Breast epithelium (tissue), 4 donors: Measurements from ENCODE around the gene ZNF331. TPM values are rescaled to one million over a fixed set of nuclear protein-coding genes. Genes with fewer than 3 reads are reported as not detected.
"Not testable (repeated sequence)": the region's sequence is repeated elsewhere in the genome, so short reads cannot be mapped to it uniquely, and the experiment has no call there.

Experiments used
- DNase-seq, 2 donors: peaks; one replicate each; pipeline ENCODE4 v3.0.0-alpha.2; 2019; ENCODE audit warnings: low spot score in 2 of 2
- H3K27ac ChIP-seq, 2 donors: fragments of 200-600 bp; sonication (generic) in 1 of 2; one replicate each; pipeline ENCODE4 v1.5.1; 2016 to 2019; ENCODE audit warnings: mild to moderate bottlenecking in 1 of 2
- H3K27me3 ChIP-seq, 2 donors: fragments of 200-600 bp; sonication (generic) in 1 of 2; one replicate each; pipeline versions ENCODE4 v1.5.1 to v1.6.0; 2017 to 2019; ENCODE audit warnings: control low read depth in 1 of 2, mild to moderate bottlenecking in 1 of 2
- H3K36me3 ChIP-seq: fragments of 200-600 bp; one replicate; pipeline ENCODE4 v1.5.1; 2019
- H3K4me1 ChIP-seq, 2 donors: fragments of 200-600 bp; sonication (generic); one replicate each; pipeline ENCODE4 v1.5.1; 2016 to 2019; ENCODE audit warnings: control low read depth in 1 of 2
- H3K4me3 ChIP-seq, 3 donors: fragments of 200-600 bp; sonication (generic); 1 replicate in 2 of 3; 2 replicates in 1 of 3; pipeline ENCODE4 v1.5.1; 2016 to 2019; ENCODE audit warnings: mild to moderate bottlenecking in 3 of 3, moderate library complexity in 2 of 3
- H3K9me3 ChIP-seq, 2 donors: fragments of 200-600 bp; sonication (generic) in 1 of 2; one replicate each; pipeline ENCODE4 v1.5.1; 2016 to 2019; ENCODE audit warnings: control low read depth in 1 of 2
- POLR2A ChIP-seq: fragments of 450-650 bp; IDR thresholded peaks from one replicate; pipeline ENCODE4 v1.6.1; 2016; ENCODE audit warnings: antibody characterized with exemption, mild to moderate bottlenecking, moderate library complexity
- POLR2AphosphoS5 ChIP-seq, 3 donors: sonication (generic); formaldehyde crosslinking; IDR thresholded peaks; one replicate each; pipeline ENCODE4 v1.6.1; 2017; ENCODE audit warnings: antibody characterized with exemption in 3 of 3
- intact Hi-C: fragments of 100-400 bp; cut with DNase I; formaldehyde crosslinking; loops from one replicate; pipeline ENCODE4 v1.15.1; 2023; ENCODE audit warnings: low total_unique reads
- total RNA-seq, 3 donors: library from RNA; depleted of rRNA; stranded (reverse); fragments of >200 nt; gene quantifications; one replicate each; pipeline ENCODE4 v1.1.0, GENCODE V29; 2016
- TF ChIP-seq, protein P1 (sequence below), 3 donors: fragments of 450-650 bp; IDR thresholded peaks; one replicate each; pipeline ENCODE4 v1.5.1; 2016 to 2017; ENCODE audit warnings: antibody characterized with exemption in 3 of 3, mild to moderate bottlenecking in 3 of 3, moderate library complexity in 3 of 3

The ZNF331 gene
- total RNA-seq, 3 donors from 2014 or later: 19.5 to 84.4 (median 46.5) TPM

DNA sequence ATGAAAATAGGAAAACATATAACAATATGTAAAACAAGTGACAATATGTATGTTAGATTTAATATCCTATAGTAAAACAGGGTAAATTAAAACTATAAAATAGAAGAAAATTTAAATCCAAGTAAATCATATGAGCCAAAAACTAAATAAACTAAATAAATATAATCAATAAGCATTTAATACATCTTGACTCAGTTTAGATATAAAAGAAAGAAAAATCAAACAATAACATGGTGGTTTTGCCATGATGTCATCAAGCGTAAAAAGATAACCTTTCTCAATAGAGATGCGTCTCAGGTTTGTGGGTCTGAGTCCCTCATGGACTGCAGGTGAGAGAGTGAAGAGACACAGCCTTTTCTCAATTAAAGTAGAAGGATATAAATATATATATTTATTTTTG, 26.6 kb upstream of the ZNF331 start:
- Histone ChIP-seq H3K27ac (no peak overlapping the region), H3K4me3 (no peak overlapping the region), H3K36me3 (no peaks in the 10 kb centered on the region), H3K4me1 (no peaks in the 10 kb centered on the region), H3K9me3 (no peaks in the 10 kb centered on the region), H3K27me3 (no peaks in the 10 kb centered on the region)
- no peak for DNase-seq
- intact Hi-C loops: no loop called here
- no peak for TF ChIP-seq POLR2AphosphoS5 (IDR thresholded peaks at IDR 0.05)

DNA sequence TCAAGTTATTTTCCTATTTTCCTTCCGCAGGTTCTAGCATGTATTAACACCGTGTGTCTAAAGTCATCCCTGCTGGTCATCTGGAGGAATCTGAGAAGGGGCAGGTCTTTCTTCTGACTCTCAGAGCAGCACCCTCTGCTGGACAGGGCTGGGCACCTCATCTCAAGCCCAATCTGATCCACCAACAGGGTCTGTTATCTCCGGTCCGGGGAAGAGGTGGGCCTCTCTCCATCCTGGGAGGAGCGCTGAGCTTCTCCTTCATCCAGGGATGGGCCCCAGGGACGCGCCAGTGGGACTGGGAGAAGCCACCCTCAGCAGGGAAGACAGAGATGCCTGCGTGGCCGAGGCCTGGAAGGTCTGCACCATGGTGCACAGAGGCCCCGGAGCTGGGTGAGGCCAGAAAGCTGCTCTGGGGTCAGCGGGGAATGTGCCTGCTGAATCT, 26.0 kb upstream of the ZNF331 start:
- Histone ChIP-seq H3K4me3 (no peak overlapping the region), H3K27ac (no peak overlapping the region), H3K27me3 (no peaks in the 10 kb centered on the region), H3K36me3 (no peaks in the 10 kb centered on the region), H3K9me3 (no peaks in the 10 kb centered on the region), H3K4me1 (no peaks in the 10 kb centered on the region)
- intact Hi-C loops: no loop called here
- TF ChIP-seq POLR2A: no peak
- TF ChIP-seq, protein P1, sequence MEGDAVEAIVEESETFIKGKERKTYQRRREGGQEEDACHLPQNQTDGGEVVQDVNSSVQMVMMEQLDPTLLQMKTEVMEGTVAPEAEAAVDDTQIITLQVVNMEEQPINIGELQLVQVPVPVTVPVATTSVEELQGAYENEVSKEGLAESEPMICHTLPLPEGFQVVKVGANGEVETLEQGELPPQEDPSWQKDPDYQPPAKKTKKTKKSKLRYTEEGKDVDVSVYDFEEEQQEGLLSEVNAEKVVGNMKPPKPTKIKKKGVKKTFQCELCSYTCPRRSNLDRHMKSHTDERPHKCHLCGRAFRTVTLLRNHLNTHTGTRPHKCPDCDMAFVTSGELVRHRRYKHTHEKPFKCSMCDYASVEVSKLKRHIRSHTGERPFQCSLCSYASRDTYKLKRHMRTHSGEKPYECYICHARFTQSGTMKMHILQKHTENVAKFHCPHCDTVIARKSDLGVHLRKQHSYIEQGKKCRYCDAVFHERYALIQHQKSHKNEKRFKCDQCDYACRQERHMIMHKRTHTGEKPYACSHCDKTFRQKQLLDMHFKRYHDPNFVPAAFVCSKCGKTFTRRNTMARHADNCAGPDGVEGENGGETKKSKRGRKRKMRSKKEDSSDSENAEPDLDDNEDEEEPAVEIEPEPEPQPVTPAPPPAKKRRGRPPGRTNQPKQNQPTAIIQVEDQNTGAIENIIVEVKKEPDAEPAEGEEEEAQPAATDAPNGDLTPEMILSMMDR (IDR thresholded peaks at IDR 0.05): peak; percentile 15 to 69 (median 68)
- TF ChIP-seq POLR2AphosphoS5 (IDR thresholded peaks at IDR 0.05): no peak
- peak; percentile 28 to 58 for DNase-seq

DNA sequence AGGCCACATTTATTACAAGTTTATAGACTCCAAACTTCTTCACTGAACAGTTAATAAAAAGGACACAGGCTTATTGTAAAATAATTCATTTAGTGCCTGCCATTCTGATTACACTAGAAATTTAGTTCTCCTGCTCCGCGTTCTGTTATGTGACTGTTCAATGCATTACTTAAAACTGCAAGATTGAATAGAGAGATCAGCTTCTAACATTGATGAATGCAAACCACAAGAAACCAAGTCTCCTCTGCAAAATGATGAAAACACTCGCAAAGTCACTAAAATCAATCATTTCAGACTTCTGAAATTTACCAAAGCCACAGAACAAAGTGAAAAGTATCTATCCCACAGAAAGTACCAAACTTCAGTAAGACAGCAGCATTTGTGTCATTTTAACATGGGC, 22.9 kb upstream of the ZNF331 start:
- H3K36me3 ChIP-seq, DNase-seq, H3K27me3 ChIP-seq, intact Hi-C loops, H3K27ac ChIP-seq, H3K9me3 ChIP-seq, H3K4me1 ChIP-seq, H3K4me3 ChIP-seq: not testable (repeated sequence)

DNA sequence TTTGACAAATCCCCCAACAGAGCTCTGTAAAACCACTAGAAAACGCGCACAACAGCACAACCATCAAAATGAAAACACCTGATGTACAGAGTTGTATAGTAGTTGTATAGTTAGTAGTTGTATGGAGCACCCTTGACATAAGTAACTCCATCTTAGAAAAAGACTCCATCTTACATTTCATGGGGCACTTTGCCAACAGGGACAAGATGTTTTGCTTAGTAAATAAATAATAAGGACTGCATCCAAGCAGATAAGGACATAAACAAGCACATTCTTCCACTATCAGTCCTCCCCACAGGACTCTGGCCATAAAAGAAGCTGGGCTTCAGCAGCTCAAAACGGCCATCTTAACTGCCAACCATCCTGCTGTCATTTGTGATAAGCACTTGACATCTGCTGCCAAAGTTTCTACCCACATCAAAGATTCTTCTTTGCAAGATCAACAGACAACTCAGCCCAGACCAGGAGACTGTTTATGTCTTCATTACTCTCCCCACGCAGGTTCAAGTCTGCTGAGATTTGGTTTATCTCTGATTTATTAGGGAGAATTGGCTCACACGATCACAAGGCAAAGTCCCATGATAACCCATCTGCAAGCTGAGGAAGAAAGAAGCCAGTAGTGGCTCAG, 20.7 kb upstream of the ZNF331 start:
- no peak overlapping the region for H3K27ac ChIP-seq
- intact Hi-C loops: no loop called here

DNA sequence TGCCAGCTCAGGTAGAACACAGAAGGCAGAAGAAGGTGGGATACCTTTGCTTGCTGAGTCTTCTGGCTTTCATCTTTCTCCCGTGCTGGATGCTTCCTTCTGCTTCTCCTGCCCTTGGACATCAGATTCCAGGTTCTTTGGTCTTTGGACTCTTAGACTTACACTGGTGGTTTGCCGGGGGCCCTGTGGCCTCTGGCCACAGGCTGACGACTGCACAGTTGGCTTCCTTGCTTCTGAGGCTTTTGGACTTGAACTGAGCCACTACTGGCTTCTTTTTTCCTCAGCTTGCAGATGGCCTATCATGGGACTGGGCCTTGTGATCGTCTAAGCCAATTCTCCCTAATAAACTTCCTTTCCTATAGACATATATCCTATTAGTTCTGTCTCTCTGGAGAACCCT, 19.8 kb upstream of the ZNF331 start:
- H3K4me3 ChIP-seq: no peak overlapping the region
- DNase-seq: no peak
- intact Hi-C loops: no loop called here
- peaks cover 0 to 4% of the 10 kb centered on the region in 2 donors for H3K4me1 ChIP-seq
- TF ChIP-seq POLR2AphosphoS5 (IDR thresholded peaks at IDR 0.05) (no peak), POLR2A (no peak)
- TF ChIP-seq, protein P1 (IDR thresholded peaks at IDR 0.05): no peak
- H3K36me3 ChIP-seq: no peaks in the 10 kb centered on the region
- no peaks in the 10 kb centered on the region for H3K9me3 ChIP-seq
- H3K27me3 ChIP-seq: no peaks in the 10 kb centered on the region
- H3K27ac ChIP-seq: no peak overlapping the region

More for the DNA sequence above, 20.7 kb upstream of the ZNF331 start:
- no peaks in the 10 kb centered on the region for H3K27me3 ChIP-seq
- H3K4me3 ChIP-seq: no peak overlapping the region
- DNase-seq: no peak
- TF ChIP-seq, protein P1 (IDR thresholded peaks at IDR 0.05): no peak
- TF ChIP-seq POLR2AphosphoS5 (IDR thresholded peaks at IDR 0.05) (no peak), POLR2A (no peak)
- no peaks in the 10 kb centered on the region for H3K36me3 ChIP-seq
- H3K4me1 ChIP-seq: peaks cover 0 to 4% of the 10 kb centered on the region in 2 donors
- H3K9me3 ChIP-seq: no peaks in the 10 kb centered on the region

DNA sequence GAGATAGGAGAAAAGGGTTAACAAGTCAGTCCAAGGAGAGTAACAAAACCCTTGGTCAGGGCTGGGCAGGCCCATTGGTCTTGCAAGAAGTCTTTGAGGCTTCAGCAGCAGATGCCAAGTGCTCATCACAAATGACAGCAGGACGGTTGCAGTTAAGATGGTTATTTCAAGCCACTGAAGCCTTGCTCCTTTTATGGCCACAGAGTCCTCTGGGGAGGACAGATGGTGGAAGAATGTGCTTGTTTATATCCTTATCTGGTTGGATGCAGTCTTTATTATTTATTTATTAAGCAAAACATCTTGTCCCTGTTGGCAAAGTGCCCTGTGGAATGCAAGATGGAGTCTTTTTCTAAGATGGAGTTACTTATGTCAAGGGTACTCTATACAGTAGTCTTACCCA, 19.2 kb upstream of the ZNF331 start:
- intact Hi-C loops: no loop called here

More for the DNA sequence above, 19.2 kb upstream of the ZNF331 start:
- DNase-seq: no peak
- Histone ChIP-seq H3K4me1 (peaks cover 0 to 4% of the 10 kb centered on the region in 2 donors), H3K4me3 (no peak overlapping the region), H3K36me3 (no peaks in the 10 kb centered on the region), H3K27ac (no peak overlapping the region), H3K9me3 (no peaks in the 10 kb centered on the region), H3K27me3 (no peaks in the 10 kb centered on the region)
- TF ChIP-seq, protein P1 (IDR thresholded peaks at IDR 0.05): no peak
- no peak for TF ChIP-seq POLR2AphosphoS5 (IDR thresholded peaks at IDR 0.05)
- no peak for TF ChIP-seq POLR2A
